Measurements from ENCODE around the gene PRG3.

DNA sequence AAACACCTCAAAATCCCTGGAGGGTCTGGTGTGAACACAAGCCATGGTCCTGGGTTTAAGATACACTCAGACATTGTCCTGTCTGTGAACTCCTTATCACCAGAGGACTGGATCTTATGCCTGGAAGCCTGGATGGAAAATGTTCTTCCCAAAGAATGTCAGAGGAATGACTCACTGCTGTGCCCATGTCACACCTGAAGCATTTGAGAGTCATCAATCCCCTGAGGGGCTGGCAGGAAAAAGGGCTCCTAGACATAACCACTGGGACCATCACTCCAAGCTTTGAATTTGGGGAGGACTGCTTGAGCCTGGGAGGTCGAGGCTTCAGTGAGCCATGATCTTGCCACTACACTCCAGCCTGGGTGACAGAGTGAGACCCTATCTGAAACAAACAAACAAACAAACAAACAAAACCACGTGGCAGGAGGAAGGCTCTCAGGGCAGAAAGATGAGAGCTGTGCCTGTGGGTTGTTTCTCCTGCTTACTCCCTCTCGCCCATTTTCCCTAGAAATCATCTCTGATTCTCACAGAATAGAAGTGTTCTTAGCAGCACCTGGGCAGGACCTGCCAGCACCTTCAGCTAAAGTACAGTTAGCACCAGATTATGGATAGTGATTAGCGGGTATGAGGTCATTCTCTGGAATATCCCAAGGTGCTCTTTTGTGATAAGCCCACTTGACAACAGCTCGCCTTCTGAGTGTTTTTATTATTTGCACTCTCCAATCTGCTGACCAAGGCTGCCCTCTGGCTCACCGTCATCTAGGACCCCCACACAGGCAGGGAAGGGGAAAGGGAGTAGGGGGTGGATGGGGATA, 21.4 kb upstream of the PRG3 start:
- TF ChIP-seq, protein P1, sequence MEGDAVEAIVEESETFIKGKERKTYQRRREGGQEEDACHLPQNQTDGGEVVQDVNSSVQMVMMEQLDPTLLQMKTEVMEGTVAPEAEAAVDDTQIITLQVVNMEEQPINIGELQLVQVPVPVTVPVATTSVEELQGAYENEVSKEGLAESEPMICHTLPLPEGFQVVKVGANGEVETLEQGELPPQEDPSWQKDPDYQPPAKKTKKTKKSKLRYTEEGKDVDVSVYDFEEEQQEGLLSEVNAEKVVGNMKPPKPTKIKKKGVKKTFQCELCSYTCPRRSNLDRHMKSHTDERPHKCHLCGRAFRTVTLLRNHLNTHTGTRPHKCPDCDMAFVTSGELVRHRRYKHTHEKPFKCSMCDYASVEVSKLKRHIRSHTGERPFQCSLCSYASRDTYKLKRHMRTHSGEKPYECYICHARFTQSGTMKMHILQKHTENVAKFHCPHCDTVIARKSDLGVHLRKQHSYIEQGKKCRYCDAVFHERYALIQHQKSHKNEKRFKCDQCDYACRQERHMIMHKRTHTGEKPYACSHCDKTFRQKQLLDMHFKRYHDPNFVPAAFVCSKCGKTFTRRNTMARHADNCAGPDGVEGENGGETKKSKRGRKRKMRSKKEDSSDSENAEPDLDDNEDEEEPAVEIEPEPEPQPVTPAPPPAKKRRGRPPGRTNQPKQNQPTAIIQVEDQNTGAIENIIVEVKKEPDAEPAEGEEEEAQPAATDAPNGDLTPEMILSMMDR (IDR thresholded peaks at IDR 0.05; ENCODE audit: extremely low read depth in 1 of 2, insufficient read depth in 1 of 2, low read depth in 1 of 2, low read length in 2 of 2) = no peak
- TF ChIP-seq JUN (IDR thresholded peaks at IDR 0.05; ENCODE audit: borderline replicate concordance, insufficient read depth, insufficient read length, low read depth) = no peak
- TF ChIP-seq POLR2A (IDR thresholded peaks at IDR 0.05; ENCODE audit: low read depth, low read length) = no peak
- no peak for TF ChIP-seq EZH2 (IDR thresholded peaks at IDR 0.05; ENCODE audit: borderline replicate concordance, low read depth, low read length, severe bottlenecking)
- no peak for TF ChIP-seq FOS (IDR thresholded peaks at IDR 0.05; ENCODE audit: borderline replicate concordance, insufficient read depth, low read length)
- no peak for TF ChIP-seq POLR2AphosphoS5 (IDR thresholded peaks at IDR 0.05; ENCODE audit: insufficient read depth, low read depth, low read length)

Measured in endothelial cell of umbilical vein (primary cell).